Ishikawa (cell line): ENCODE results near the gene CHMP1B.

ENCODE experiments used
- REST ChIP-seq: IDR thresholded peaks from 2 replicates; pipeline ENCODE4 v1.6.1; 2012; ENCODE audit warnings: low read depth, mild to moderate bottlenecking
- TAF1 ChIP-seq: IDR thresholded peaks from 2 replicates; pipeline ENCODE4 v1.6.1; 2012; ENCODE audit warnings: low read depth, mild to moderate bottlenecking
- TEAD4 ChIP-seq: IDR thresholded peaks from 2 replicates; pipeline ENCODE4 v1.6.1; 2012

- TF ChIP-seq TAF1: no peak
- TF ChIP-seq REST: no peak
- no peak for TF ChIP-seq TEAD4
Observed at GRCh38 chr18:11861583-11862288, 10.5 kb downstream of the CHMP1B start.
